Activated CD4-positive, alpha-beta T cell treated with anti-CD3 and anti-CD28 coated beads for 1 hour (primary cell): ENCODE results near the gene PRPF40A.

Experiments used
- DNase-seq: peaks from one replicate; pipeline ENCODE4 v3.0.0-alpha.2; 2020

Gene PRPF40A

DNA sequence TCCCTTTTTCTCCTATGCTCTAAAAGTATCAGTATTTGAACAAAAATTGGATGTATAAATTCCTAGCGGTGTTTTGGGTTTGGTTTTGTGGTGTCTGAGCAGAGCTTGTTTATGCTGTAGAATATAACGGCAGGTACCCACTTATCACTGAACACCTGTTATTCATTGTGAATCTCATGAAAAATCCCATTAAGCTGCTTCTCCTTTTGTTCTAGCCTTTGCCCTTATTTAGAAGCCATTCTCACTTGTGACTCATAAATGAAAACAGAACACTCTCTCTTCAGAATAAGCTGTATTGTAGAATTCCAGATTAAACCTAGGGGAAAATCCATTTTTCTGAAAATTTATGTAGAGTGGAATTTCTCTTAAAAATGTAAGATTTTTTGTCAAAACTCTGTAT, 104.0 kb downstream of the PRPF40A start:
- DNase-seq, result no peak

DNA sequence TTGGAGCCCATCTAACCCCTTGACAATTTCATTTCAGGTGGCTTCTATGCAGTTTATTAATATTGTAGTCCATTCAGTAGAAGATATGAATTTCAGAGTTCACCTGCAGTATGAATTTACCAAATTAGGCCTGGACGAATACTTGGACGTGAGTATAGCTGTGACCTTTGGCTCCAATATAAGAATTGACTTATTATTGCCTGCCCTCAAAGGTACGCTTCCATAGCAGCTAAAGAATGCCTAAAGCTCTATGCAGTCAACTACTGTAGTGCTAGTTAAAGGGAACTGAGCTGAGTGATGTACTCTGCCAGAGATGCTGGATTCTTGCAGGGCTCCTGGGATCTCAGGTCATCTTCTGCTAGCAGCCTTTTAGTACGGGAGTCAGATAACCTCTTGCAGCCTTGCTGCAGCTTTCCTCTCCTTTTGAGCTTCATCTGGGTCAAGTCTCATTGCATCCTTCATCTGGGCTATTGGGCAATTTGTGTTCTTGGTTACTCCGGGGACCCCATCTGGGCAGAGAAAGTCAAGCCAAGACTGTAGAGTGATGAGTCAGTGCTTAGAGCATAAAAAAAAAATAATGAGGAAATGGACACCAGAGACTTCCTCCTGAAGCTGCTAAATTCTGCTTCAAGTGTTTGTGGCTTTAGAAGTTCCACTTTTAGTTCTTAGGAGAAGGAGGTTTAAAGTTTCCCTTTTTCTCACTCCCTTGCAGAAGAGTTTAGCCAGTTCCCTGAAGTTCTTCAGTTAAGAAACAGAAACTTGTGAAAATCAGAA, 105.6 kb downstream of the PRPF40A start:
- DNase-seq, result no peak

GRCh38 chr2:152609699-152610098, 107.6 kb downstream of the PRPF40A start:
- DNase-seq, result no peak

DNA sequence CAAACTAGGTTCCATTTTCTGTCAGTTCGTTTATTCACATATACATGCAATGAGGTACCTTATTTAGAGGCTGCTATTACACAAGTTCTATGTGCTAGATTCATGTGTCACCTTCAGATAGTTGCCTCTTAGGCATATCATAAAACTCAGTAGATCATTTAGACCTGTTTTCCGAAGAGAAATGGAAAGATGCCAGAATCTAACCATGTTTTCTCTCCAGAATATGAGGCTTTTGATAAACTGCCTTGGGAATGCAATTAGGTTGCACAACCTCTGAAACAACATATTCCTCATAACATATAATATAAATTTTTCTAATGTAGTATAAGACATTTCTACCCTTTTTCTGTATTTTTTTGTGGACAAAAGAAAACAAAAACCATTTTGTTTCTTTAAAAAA, 108.1 kb downstream of the PRPF40A start:
- DNase-seq, result no peak

- no peak for DNase-seq
Measured at GRCh38 chr2:152607793-152608300, 109.4 kb downstream of the PRPF40A start.

GRCh38 chr2:152606941-152607340, 110.3 kb downstream of the PRPF40A start:
- DNase-seq, result no peak

DNA sequence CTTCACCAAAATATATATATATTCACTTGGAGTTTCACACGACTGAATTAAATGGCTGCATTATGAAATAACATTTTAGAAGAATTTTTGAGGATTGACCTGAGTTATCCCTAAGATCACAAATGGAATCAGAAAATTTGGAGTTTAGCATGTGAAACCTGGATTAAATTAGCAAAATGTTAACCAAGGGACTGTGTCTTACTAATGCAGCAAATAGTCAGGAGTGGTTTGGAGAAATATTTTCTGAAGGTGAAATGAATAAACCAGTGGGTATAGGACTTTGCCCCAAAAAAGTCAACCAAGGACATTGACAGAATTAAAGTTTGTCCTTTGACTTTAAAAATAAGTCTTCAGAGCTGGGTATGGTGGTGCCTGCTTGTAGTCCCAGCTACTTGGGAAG, 111.2 kb downstream of the PRPF40A start:
- DNase-seq, result no peak

- no peak for DNase-seq
Measured at GRCh38 chr2:152603166-152603565, 114.1 kb downstream of the PRPF40A start.

GRCh38 chr2:152602750-152603149, 114.5 kb downstream of the PRPF40A start:
- DNase-seq, result no peak
